Esophagus squamous epithelium (tissue), 5 donors: ENCODE results near the gene MTA1. TPM values are rescaled to one million over a fixed set of nuclear protein-coding genes. Genes with fewer than 3 reads are reported as not detected.
A peak's percentile ranks its signal among the peaks of the same experiment; 100 is the strongest.

ENCODE experiments used
- DNase-seq: peaks from one replicate; lab custom pipeline; 2025; lab: John Stamatoyannopoulos, UW
- H3K27ac ChIP-seq, 4 donors: fragments of 200-600 bp; sonication (generic); one replicate each; pipeline ENCODE4 v1.5.1; 2016 to 2019; ENCODE audit warnings: mild to moderate bottlenecking in 1 of 4
- H3K27me3 ChIP-seq, 4 donors: fragments of 200-600 bp; sonication (generic); 1 replicate in 3 of 4; 2 replicates in 1 of 4; pipeline versions ENCODE4 v1.5.1 to v1.6.0; 2017 to 2021; ENCODE audit warnings: antibody characterized with exemption in 1 of 4
- H3K36me3 ChIP-seq, 3 donors: fragments of 200-600 bp; sonication (generic); one replicate each; pipeline ENCODE4 v1.5.1; 2016 to 2019
- H3K4me1 ChIP-seq, 3 donors: fragments of 200-600 bp; sonication (generic); one replicate each; pipeline ENCODE4 v1.5.1; 2017 to 2019
- H3K4me3 ChIP-seq, 4 donors: fragments of 200-600 bp; sonication (generic); 1 replicate in 3 of 4; 2 replicates in 1 of 4; pipeline ENCODE4 v1.5.1; 2016 to 2019; ENCODE audit warnings: mild to moderate bottlenecking in 2 of 4, moderate library complexity in 1 of 4
- H3K9me3 ChIP-seq, 3 donors: fragments of 200-600 bp; sonication (generic); one replicate each; pipeline ENCODE4 v1.5.1; 2016 to 2019
- CTCF ChIP-seq, 6 experiments: fragments of 450-650 bp in 4 of 6; fragments of 200-600 bp in 2 of 6; sonication (generic) in 2 of 6; IDR thresholded peaks; one replicate each; pipeline ENCODE4 v1.5.1; 2016 to 2019; ENCODE audit warnings: antibody characterized with exemption in 6 of 6, mild to moderate bottlenecking in 4 of 6, moderate library complexity in 4 of 6
- POLR2A ChIP-seq, 4 donors: fragments of 450-650 bp; IDR thresholded peaks; one replicate each; pipeline ENCODE4 v1.6.1; 2017; ENCODE audit warnings: antibody characterized with exemption in 4 of 4, mild to moderate bottlenecking in 4 of 4, moderate library complexity in 3 of 4
- WGBS, 2 donors: methylation state at CpG; one replicate each; pipeline ENCODE4 v1.1.5; 2018; 5-methylcytosine and 5-hydroxymethylcytosine counted together
- intact Hi-C: fragments of 100-400 bp; cut with DNase I; formaldehyde crosslinking; loops from one replicate; pipeline ENCODE4 v1.15.0; 2022
- total RNA-seq, 4 donors: library from RNA; depleted of rRNA; stranded (reverse); fragments of >200 nt; gene quantifications; one replicate each; pipeline ENCODE4 v1.1.0, GENCODE V29; 2016
- donor health status: DM: yes; HTN: yes; CAD: no.

The MTA1 gene
- total RNA-seq = 10 to 100 TPM; 19.9 to 64.7 (median 39.6) TPM

DNA sequence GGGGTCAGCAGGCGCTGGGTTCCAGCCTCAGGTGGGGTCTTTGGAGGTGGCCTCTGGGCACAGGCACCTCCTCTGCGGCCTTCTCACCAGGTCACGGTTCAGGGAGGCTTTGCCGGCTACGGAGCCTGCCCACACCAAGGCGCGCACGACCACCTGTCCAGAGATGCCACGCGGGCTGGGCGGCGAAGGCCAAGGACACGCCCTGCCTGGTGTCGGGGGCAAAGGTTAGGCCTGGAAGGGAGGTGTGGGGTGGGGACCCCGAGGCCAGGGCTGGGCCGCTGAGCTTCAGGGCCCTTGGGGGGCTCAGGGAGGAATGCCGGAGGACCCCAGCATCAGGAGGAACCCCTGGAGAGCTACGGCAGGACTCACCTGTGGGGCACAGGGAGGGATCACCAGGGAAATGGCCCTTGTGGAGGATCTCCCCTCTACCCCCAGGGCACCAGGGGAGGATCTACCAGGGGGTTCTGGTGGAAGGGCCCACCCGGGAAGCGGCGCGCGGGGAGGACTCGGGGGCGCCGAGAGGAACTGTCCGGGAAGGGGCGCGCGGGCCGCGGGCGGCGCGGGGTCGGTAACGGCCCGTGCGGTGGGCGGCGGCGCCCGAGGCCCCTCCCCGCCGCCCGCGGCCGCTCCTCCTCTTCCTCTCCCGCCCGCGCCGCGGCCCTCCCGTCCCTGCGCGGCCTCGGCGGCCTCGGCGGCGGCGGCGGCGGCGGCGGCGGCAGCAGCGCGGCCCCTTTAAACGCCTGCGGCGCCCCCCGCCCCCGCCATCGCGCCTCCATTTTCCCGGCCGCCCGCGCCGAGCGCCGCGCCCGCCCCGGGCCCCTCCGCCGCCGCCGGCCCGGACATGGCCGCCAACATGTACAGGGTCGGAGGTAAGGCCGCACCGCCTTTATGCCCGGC lies at the start of gene MTA1:
MTA1 (plus strand) TSS at position 633 of the 897 bp plus-strand sequence; CDS start at position 842, 209 bp downstream.
- H3K36me3 ChIP-seq = peaks cover 0 to 6% (median 0%) of the 10 kb centered on the region in 3 donors
- WGBS, 2 donors = 0% methylated on average over 6 of the region's 96 CpGs; no CpG with 5 or more reads in 1 of the 2 donors
- peak within 1 kb of the TSS; percentile 63 to 89 (median 76) for H3K4me3 ChIP-seq
- no peaks in the 10 kb centered on the region for H3K9me3 ChIP-seq
- no peak for DNase-seq
- peak within 1 kb of the TSS; percentile 77 to 87 (median 83) for H3K27ac ChIP-seq
- peaks cover 0 to 2% (median 0%) of the 10 kb centered on the region in 4 donors for H3K27me3 ChIP-seq
- no peak for TF ChIP-seq POLR2A (IDR thresholded peaks at IDR 0.05)
- TF ChIP-seq CTCF (IDR thresholded peaks at IDR 0.05) = no peak
- intact Hi-C loops = no loop called here
- peaks cover 38 to 56% (median 42%) of the 10 kb centered on the region in 3 donors for H3K4me1 ChIP-seq

GRCh38 chr14:105374389-105374788 lies 45.2 kb upstream of the MTA1 start:
- no peak for DNase-seq
- H3K27ac ChIP-seq = no peak overlapping the region
- peaks cover 0 to 16% (median 0%) of the 10 kb centered on the region in 3 donors for H3K4me1 ChIP-seq
- H3K4me3 ChIP-seq = no peak overlapping the region
- H3K9me3 ChIP-seq = no peaks in the 10 kb centered on the region
- WGBS, 2 donors = 21 to 61% methylated on average over 11 of the region's 11 CpGs
- H3K27me3 ChIP-seq = no peaks in the 10 kb centered on the region
- intact Hi-C loops = loop anchor here (10.0 kb wide), 1 partner anchor 110 kb away; the partner anchor contains the start of gene CRIP1
- peaks cover 0 to 24% (median 0%) of the 10 kb centered on the region in 3 donors for H3K36me3 ChIP-seq
- TF ChIP-seq POLR2A (IDR thresholded peaks at IDR 0.05) (no peak), CTCF (IDR thresholded peaks at IDR 0.05) (peak in 1 of 6 experiments; percentile 9)

GRCh38 chr14:105375635-105376057 lies 44.0 kb upstream of the MTA1 start:
- H3K4me3 ChIP-seq = no peak overlapping the region
- intact Hi-C loops = loop anchor here (10.0 kb wide), 1 partner anchor 109 kb away; the partner anchor contains the start of gene CRIP1
- WGBS, 2 donors = 16 to 59% methylated on average over 3 to 4 of the region's 4 CpGs

DNA sequence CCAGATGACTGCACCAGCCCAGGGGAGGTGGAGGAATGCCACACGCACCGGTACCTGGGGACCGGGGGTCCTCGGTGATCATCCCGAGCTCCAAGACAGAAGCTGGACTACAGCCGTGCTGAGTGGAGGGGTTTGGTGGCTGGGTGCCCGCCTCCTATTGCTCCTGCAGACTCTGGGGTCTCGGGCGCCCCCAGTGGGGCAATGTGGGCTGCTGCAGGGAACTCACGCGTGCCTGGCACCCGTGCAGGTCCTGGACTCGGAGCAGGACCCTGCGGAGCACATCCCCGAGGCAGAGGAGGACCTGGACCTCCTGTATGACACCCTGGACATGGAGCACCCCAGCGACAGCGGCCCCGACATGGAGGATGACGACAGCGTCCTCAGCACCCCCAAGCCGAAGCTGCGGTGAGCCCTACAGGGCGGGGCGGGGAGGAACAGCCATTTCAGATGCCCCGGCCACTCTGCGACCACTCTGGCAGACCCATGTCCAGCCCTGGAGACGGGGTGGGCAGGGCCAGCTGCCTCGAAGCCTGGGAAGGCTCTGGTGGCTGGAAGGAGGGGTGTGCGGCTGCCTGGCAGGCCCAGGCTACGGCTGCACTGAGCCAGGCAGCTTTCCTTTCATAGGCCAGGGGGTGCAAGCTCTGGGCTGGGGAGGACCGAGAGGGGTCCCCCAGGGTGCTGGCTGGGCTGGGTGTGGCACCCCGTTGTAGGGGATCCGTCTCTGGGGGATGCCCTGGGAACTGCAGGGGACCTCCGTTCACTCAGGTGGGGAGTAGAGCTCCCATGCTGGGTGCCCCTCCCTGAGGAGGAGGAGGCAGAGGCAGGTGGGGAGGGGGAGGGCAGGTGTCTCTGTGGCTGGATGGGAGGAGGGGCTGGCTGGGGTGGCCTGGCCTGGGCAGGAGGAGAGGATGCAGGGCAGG lies 42.8 kb upstream of the MTA1 start:
- H3K36me3 ChIP-seq = peaks cover 0 to 32% (median 0%) of the 10 kb centered on the region in 3 donors
- intact Hi-C loops = loop anchor here (10.0 kb wide), 1 partner anchor 108 kb away; the partner anchor contains the start of gene CRIP1
- TF ChIP-seq CTCF (IDR thresholded peaks at IDR 0.05) (no peak), POLR2A (IDR thresholded peaks at IDR 0.05) (no peak)
- no peaks in the 10 kb centered on the region for H3K9me3 ChIP-seq
- H3K27me3 ChIP-seq = no peaks in the 10 kb centered on the region
- no peak for DNase-seq
- H3K4me3 ChIP-seq = no peak overlapping the region
- H3K4me1 ChIP-seq = peaks cover 0 to 11% (median 0%) of the 10 kb centered on the region in 3 donors
- H3K27ac ChIP-seq = no peak overlapping the region
- WGBS, 2 donors = no CpG with 5 or more reads among the region's 34 CpGs

More at GRCh38 chr14:105375635-105376057, 44.0 kb upstream of the MTA1 start:
- Histone ChIP-seq H3K27ac (no peak overlapping the region), H3K27me3 (no peaks in the 10 kb centered on the region), H3K36me3 (peaks cover 0 to 27% (median 0%) of the 10 kb centered on the region in 3 donors), H3K9me3 (no peaks in the 10 kb centered on the region), H3K4me1 (peaks cover 0 to 16% (median 0%) of the 10 kb centered on the region in 3 donors)
- TF ChIP-seq CTCF (IDR thresholded peaks at IDR 0.05) (no peak), POLR2A (IDR thresholded peaks at IDR 0.05) (no peak)
- no peak for DNase-seq
